H1 (cell line): ENCODE data around the gene RCAN2. TPM values are rescaled to one million over a fixed set of nuclear protein-coding genes. Genes with fewer than 3 reads are reported as not detected.

ENCODE experiments used
- CTCF ChIA-PET: fragments of 300-600 bp; sonication (Branson Sonifier 250); formaldehyde crosslinking; loops from one replicate; lab custom pipeline; 2021; ENCODE audit not compliant: partially characterized antibody; lab: Charles Lee
- POLR2A ChIA-PET: fragments of 300-600 bp; sonication (Branson Sonifier 250); formaldehyde crosslinking; loops from one replicate; lab custom pipeline; 2021; ENCODE audit warnings: inconsistent platforms; ENCODE audit not compliant: partially characterized antibody; lab: Charles Lee
- DNase-seq, 2 experiments: peaks; one replicate each; pipeline versions ENCODE4 v3.0.0 to v3.0.0-alpha.2; 2010 to 2022; ENCODE audit warnings: low spot score in 2 of 2, low read depth in 1 of 2, mixed read lengths in 1 of 2
- FAIRE-seq: peaks from 2 replicates; lab custom pipeline; 2011; peaks lifted over from hg19 to GRCh38; lab: Jason Lieb, UNC
- H2AFZ ChIP-seq: 2 replicates; pipeline ENCODE4 v1.8.1; 2012; ENCODE audit warnings: low read length, inconsistent platforms
- H2AK5ac ChIP-seq: 2 replicates; pipeline ENCODE4 v1.6.1; 2013; ENCODE audit warnings: low read depth, low read length
- H2BK120ac ChIP-seq: replicated peaks from 2 replicates; pipeline ENCODE3; 2013; ENCODE audit warnings: low read depth, low read length, inconsistent platforms
- H2BK12ac ChIP-seq: 2 replicates; pipeline ENCODE4 v1.6.1; 2013; ENCODE audit warnings: low read depth, low read length
- H2BK15ac ChIP-seq: 2 replicates; pipeline ENCODE4 v1.6.1; 2013; ENCODE audit warnings: low read length
- H2BK20ac ChIP-seq: 2 replicates; pipeline ENCODE4 v1.6.1; 2013; ENCODE audit warnings: low read length
- H2BK5ac ChIP-seq: 2 replicates; pipeline ENCODE4 v1.6.1; 2013; ENCODE audit warnings: low read depth, low read length
- H3K14ac ChIP-seq: 2 replicates; pipeline ENCODE4 v1.6.1; 2013; ENCODE audit warnings: inconsistent platforms; ENCODE audit not compliant: insufficient read length
- H3K18ac ChIP-seq: 2 replicates; pipeline ENCODE4 v1.6.1; 2013; ENCODE audit warnings: low read length; ENCODE audit errors: extremely low read depth
- H3K23ac ChIP-seq: 2 replicates; pipeline ENCODE4 v1.6.1; 2013; ENCODE audit warnings: inconsistent platforms; ENCODE audit not compliant: insufficient read length
- H3K23me2 ChIP-seq: 2 replicates; pipeline ENCODE4 v1.6.1; 2013; ENCODE audit warnings: low read depth, low read length
- H3K27ac ChIP-seq: 2 replicates; pipeline ENCODE4 v1.6.1; 2011; ENCODE audit warnings: low read depth, low read length, inconsistent platforms
- H3K27me3 ChIP-seq, 4 experiments: replicated peaks in 1 of 4; 1 replicate in 1 of 4; 2 replicates in 3 of 4; pipeline versions ENCODE4 v1.6.1 to v1.8.1; 2011 to 2013; ENCODE audit warnings: low read length in 3 of 4, mild to moderate bottlenecking in 3 of 4, inconsistent platforms in 2 of 4, mixed read lengths in 2 of 4, moderate library complexity in 1 of 4; ENCODE audit not compliant: control insufficient read depth in 3 of 4, insufficient read depth in 3 of 4; ENCODE audit errors: extremely low read depth in 1 of 4
- H3K36me3 ChIP-seq, 4 experiments: 2 replicates each; pipeline versions ENCODE4 v1.6.1 to v1.8.1; 2011 to 2013; ENCODE audit warnings: mild to moderate bottlenecking in 4 of 4, low read length in 3 of 4, moderate library complexity in 2 of 4, control low read depth in 1 of 4, inconsistent platforms in 1 of 4; ENCODE audit not compliant: insufficient read depth in 4 of 4, control insufficient read depth in 2 of 4
- H3K4ac ChIP-seq: replicated peaks from 2 replicates; pipeline ENCODE3; 2013; ENCODE audit warnings: low read length, low read depth, mixed read lengths, inconsistent platforms; ENCODE audit not compliant: insufficient read length
- H3K4me1 ChIP-seq, 4 experiments: replicated peaks in 1 of 4; 1 replicate in 1 of 4; 2 replicates in 3 of 4; pipeline versions ENCODE4 v1.6.1 to v1.8.1; 2011 to 2013; ENCODE audit warnings: low read length in 3 of 4, inconsistent platforms in 2 of 4, mixed read lengths in 1 of 4; ENCODE audit not compliant: insufficient read depth in 4 of 4, control insufficient read depth in 3 of 4
- H3K4me2 ChIP-seq, 2 experiments: 2 replicates each; pipeline versions ENCODE4 v1.6.1 to v1.8.1; 2011 to 2013; ENCODE audit warnings: low read depth in 2 of 2, low read length in 2 of 2, control low read depth in 1 of 2, inconsistent platforms in 1 of 2, mild to moderate bottlenecking in 1 of 2; ENCODE audit not compliant: insufficient read depth in 1 of 2
- H3K4me3 ChIP-seq, 4 experiments: fragments of 200-600, 300-600 bp in 1 of 4; sonication (generic), shearing (Covaris generic), sonication (Bioruptor Twin) in 1 of 4; 2 replicates each; pipeline versions ENCODE4 v1.5.1 to v1.8.1; 2011 to 2016; ENCODE audit warnings: low read length in 4 of 4, low read depth in 3 of 4, control low read depth in 2 of 4, inconsistent platforms in 2 of 4, mild to moderate bottlenecking in 2 of 4, mixed read lengths in 1 of 4, moderate library complexity in 1 of 4; ENCODE audit not compliant: insufficient read depth in 2 of 4; ENCODE audit errors: extremely low read depth in 1 of 4
- H3K56ac ChIP-seq: replicated peaks from 2 replicates; pipeline ENCODE3; 2013; ENCODE audit warnings: low read depth, mild to moderate bottlenecking, mixed read lengths, low read length, inconsistent platforms; ENCODE audit not compliant: insufficient read length
- H3K79me1 ChIP-seq: 2 replicates; pipeline ENCODE4 v1.6.1; 2013; ENCODE audit warnings: low read depth, low read length, control low read depth
- H3K79me2 ChIP-seq, 2 experiments: 2 replicates each; pipeline versions ENCODE4 v1.6.1 to v1.8.1; 2012 to 2013; ENCODE audit warnings: low read length in 2 of 2, mild to moderate bottlenecking in 2 of 2, inconsistent platforms in 1 of 2; ENCODE audit not compliant: insufficient read depth in 2 of 2, control insufficient read depth in 1 of 2
- H3K9ac ChIP-seq, 4 experiments: replicated peaks in 1 of 4; 1 replicate in 1 of 4; 2 replicates in 3 of 4; pipeline versions ENCODE4 v1.6.1 to v1.8.1; 2011 to 2013; ENCODE audit warnings: low read depth in 3 of 4, low read length in 3 of 4, control low read depth in 2 of 4, mild to moderate bottlenecking in 2 of 4, moderate library complexity in 2 of 4, inconsistent platforms in 1 of 4; ENCODE audit errors: extremely low read depth in 1 of 4
- H3K9me3 ChIP-seq, 2 experiments: 2 replicates each; pipeline versions ENCODE4 v1.6.1 to v1.8.1; 2012 to 2013; ENCODE audit warnings: mild to moderate bottlenecking in 2 of 2, moderate library complexity in 2 of 2, control low read depth in 1 of 2, inconsistent platforms in 1 of 2, low read depth in 1 of 2, low read length in 1 of 2, mixed read lengths in 1 of 2; ENCODE audit not compliant: insufficient read depth in 2 of 2
- H4K20me1 ChIP-seq, 2 experiments: replicated peaks in 1 of 2; 2 replicates each; pipeline versions ENCODE3 to v1.8.1; 2011 to 2013; ENCODE audit warnings: inconsistent platforms in 2 of 2, low read length in 2 of 2, mild to moderate bottlenecking in 1 of 2; ENCODE audit not compliant: insufficient read depth in 2 of 2, control insufficient read depth in 1 of 2
- H4K5ac ChIP-seq: 2 replicates; pipeline ENCODE4 v1.6.1; 2013; ENCODE audit warnings: low read length, low read depth, mixed read lengths, inconsistent platforms; ENCODE audit not compliant: insufficient read length
- H4K8ac ChIP-seq: 2 replicates; pipeline ENCODE4 v1.8.0; 2013; ENCODE audit warnings: mild to moderate bottlenecking, moderate library complexity, low read length, inconsistent platforms; ENCODE audit not compliant: insufficient read depth; ENCODE audit errors: extremely low read depth
- H4K91ac ChIP-seq: replicated peaks from 2 replicates; pipeline ENCODE3; 2013; ENCODE audit warnings: low read length, mixed read lengths, inconsistent platforms; ENCODE audit not compliant: insufficient read length
- CHD2 ChIP-seq: IDR thresholded peaks from 2 replicates; pipeline ENCODE4 v1.6.1; 2012; ENCODE audit warnings: low read length, improper control_type of control experiment
- HDAC6 ChIP-seq: IDR thresholded peaks from one replicate; pipeline ENCODE4 v1.7.1; 2012; ENCODE audit warnings: low read depth, mild to moderate bottlenecking, inconsistent platforms, low read length, moderate library complexity
- KDM5A ChIP-seq: fragments of 200-600 bp; IDR thresholded peaks from 2 replicates; pipeline ENCODE4 v1.7.1; 2012; ENCODE audit warnings: mild to moderate bottlenecking, low read length, inconsistent platforms, mixed read lengths
- RAD21 ChIP-seq, 2 experiments: IDR thresholded peaks in 1 of 2; conservative IDR thresholded peaks in 1 of 2; 2 replicates each; pipeline ENCODE4 v1.6.1; 2011; ENCODE audit warnings: low read depth in 2 of 2, low read length in 2 of 2, improper control_type of control experiment in 1 of 2, inconsistent platforms in 1 of 2, mild to moderate bottlenecking in 1 of 2, moderate library complexity in 1 of 2
- SAP30 ChIP-seq: fragments of 300-600 bp; sonication (generic); IDR thresholded peaks from 2 replicates; pipeline ENCODE4 v1.7.1; 2012; ENCODE audit warnings: low read length, moderate library complexity, mild to moderate bottlenecking, inconsistent platforms; ENCODE audit not compliant: insufficient read depth, insufficient replicate concordance
- WGBS, 2 experiments: shearing (Covaris generic) in 1 of 2; methylation state at CpG; one replicate each; pipeline versions ENCODE4 v1.1.6 to v1.1.7; 2013 to 2015; ENCODE audit warnings: low lambda C conversion rate in 2 of 2, mixed read lengths in 2 of 2, inconsistent platforms in 1 of 2, low coverage in 1 of 2, missing lambda C conversion rate in 1 of 2; ENCODE audit not compliant: insufficient replicate concordance in 2 of 2, insufficient coverage in 1 of 2, insufficient read length in 1 of 2; ENCODE audit errors: extremely low coverage in 1 of 2, missing lambda C conversion rate in 1 of 2; 5-methylcytosine and 5-hydroxymethylcytosine counted together
- polyA plus RNA-seq, 7 experiments: library from polyadenylated mRNA; depleted of rRNA in 3 of 7; stranded (reverse) in 5 of 7; unstranded in 2 of 7; fragments of >200 nt in 5 of 7; fragments of 200-250 nt in 2 of 7; gene quantifications; 1 replicate in 5 of 7; 2 replicates in 1 of 7; 4 replicates in 1 of 7; pipeline versions ENCODE4 v1.2.1 to v1.2.3, GENCODE V29; 2011 to 2013; ENCODE audit warnings: missing spikeins in 2 of 7, mixed read lengths in 2 of 7
- total RNA-seq: library from RNA; stranded (reverse); fragmentation: NEBNext Ultra II Directional; extraction: Animal tissue kit (Norgen Biotek cat#: 25700); gene quantifications from 2 replicates; pipeline ENCODE4 v1.2.1, GENCODE V29; 2021

RCAN2 gene
- total and polyA plus RNA-seq, 2 of the 8 experiments (the other 6 are each of a cell fraction or from before 2014, with no cell fraction given): 5.0 to 8.5 TPM

- H2BK15ac ChIP-seq: no peak overlapping the region
- H3K79me1 ChIP-seq: no peaks in the 10 kb centered on the region
- H4K91ac ChIP-seq: no peak overlapping the region
- H3K4me3 ChIP-seq: no peak overlapping the region
- DNase-seq (no peak), FAIRE-seq (no peak)
- no peak overlapping the region for H2BK20ac ChIP-seq
- WGBS, 2 experiments: 90% methylated on average over 1 of the region's 1 CpG; no CpG with 5 or more reads in 1 of the 2 experiments
- no peak overlapping the region for H2BK120ac ChIP-seq
- H2AFZ ChIP-seq: no peak overlapping the region
- H4K8ac ChIP-seq: no peak overlapping the region
- no peaks in the 10 kb centered on the region; a peak in 1 of 7 replicates for H3K27me3 ChIP-seq
- TF ChIP-seq HDAC6 (no peak), RAD21 (IDR thresholded peaks at IDR 0.05 in 1 of 2, conservative IDR thresholded peaks at IDR 0.05 in 1 of 2; ENCODE audit: low read depth in 2 of 2, low read length in 2 of 2) (no peak), CHD2 (no peak), KDM5A (no peak), SAP30 (no peak)
- no peaks in the 10 kb centered on the region for H3K79me2 ChIP-seq
- no peak overlapping the region for H2BK5ac ChIP-seq
- ChIA-PET CTCF (interaction anchor here (1.0 to 1.3 kb wide), 2 partner anchors 11 to 256 kb away, joined by 3 to 4 read pairs; no protein-coding TSS in a partner anchor), POLR2A (no interaction called here)
- H2AK5ac ChIP-seq: no peak overlapping the region
- H3K56ac ChIP-seq: no peak overlapping the region
- H3K23ac ChIP-seq: no peak overlapping the region
- H3K23me2 ChIP-seq: no peaks in the 10 kb centered on the region
- no peaks in the 10 kb centered on the region for H3K4me1 ChIP-seq
- H3K36me3 ChIP-seq: no peaks in the 10 kb centered on the region
- no peak overlapping the region for H3K14ac ChIP-seq
- H3K9ac ChIP-seq: no peak overlapping the region
- H3K4ac ChIP-seq: no peak overlapping the region
- H3K18ac ChIP-seq: no peak overlapping the region
- no peaks in the 10 kb centered on the region for H4K20me1 ChIP-seq
- H3K27ac ChIP-seq: no peak overlapping the region
- no peaks in the 10 kb centered on the region for H3K9me3 ChIP-seq
- H3K4me2 ChIP-seq: no peak overlapping the region
- no peak overlapping the region for H2BK12ac ChIP-seq
- H4K5ac ChIP-seq: no peak overlapping the region
Observed at GRCh38 chr6:46186583-46186982, 304.7 kb downstream of the RCAN2 start.
